ENCODE data around the gene SLC22A23.

SLC22A23 gene

DNA sequence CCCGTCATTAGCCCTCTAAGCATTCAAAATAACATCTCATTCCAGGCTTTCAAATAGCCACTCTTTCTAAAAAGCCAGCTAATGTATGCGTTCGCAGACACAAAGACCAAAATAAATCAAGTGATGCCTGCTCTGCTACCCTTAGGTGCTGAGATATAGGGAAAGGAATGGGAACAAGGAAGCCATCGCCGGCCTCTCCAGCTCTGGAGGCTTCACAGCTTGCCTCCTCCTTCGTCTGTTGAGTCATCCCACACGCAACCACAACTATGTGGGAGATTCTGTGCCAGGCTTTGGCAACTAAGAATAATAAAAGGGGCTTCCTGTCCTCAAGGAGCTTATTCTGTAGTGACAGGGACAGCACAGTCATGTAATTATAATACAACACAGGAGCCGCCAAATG is 27.3 kb upstream of the SLC22A23 start:
- no peak for DNase-seq (ENCODE audit: low read depth, low spot score)

DNA sequence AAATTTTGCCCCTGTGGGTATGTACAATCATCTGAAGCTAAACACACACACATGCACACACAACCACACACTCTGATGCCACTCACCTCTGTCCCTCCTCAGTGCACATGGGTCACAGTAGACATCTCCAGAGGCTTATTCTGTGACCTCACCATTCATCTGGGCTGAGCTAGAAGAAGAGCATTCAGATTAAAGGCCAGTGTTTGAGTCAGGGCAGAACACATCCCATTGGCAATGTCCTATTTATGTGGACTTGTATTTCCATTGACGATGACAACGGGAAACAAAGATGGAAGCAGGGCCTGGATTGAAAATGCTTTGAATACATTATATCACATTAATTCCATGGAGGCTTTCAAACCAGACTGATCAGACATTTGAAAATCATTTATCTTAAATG is 26.8 kb upstream of the SLC22A23 start:
- peaks cover 4% of the 10 kb centered on the region for H3K27me3 ChIP-seq (ENCODE audit: insufficient read depth, insufficient read length)
- TF ChIP-seq YY1 (IDR thresholded peaks at IDR 0.05; ENCODE audit: insufficient read depth, insufficient read length), result no peak
- no peak for TF ChIP-seq ZNF274 (IDR thresholded peaks at IDR 0.05; ENCODE audit: low read depth, low read length)
- TF ChIP-seq SUZ12 (IDR thresholded peaks at IDR 0.05; ENCODE audit: extremely low read depth, insufficient read depth, insufficient read length), result no peak
- H3K9me3 ChIP-seq (ENCODE audit: insufficient read depth, low read length), result peaks cover 14% of the 10 kb centered on the region
- no peak for DNase-seq (ENCODE audit: low read depth, low spot score)
- H3K4me3 ChIP-seq (ENCODE audit: insufficient read length, low read depth), result no peak overlapping the region
- H3K4me1 ChIP-seq (ENCODE audit: insufficient read depth, insufficient read length), result peaks cover 4% of the 10 kb centered on the region
- no peaks in the 10 kb centered on the region for H3K36me3 ChIP-seq (ENCODE audit: insufficient read depth, insufficient read length, low read length)
- H3K9ac ChIP-seq (ENCODE audit: insufficient read length, low read depth), result no peak overlapping the region

More for the DNA sequence above, 27.3 kb upstream of the SLC22A23 start:
- Histone ChIP-seq H3K9me3 (ENCODE audit: insufficient read depth, low read length) (peaks cover 14% of the 10 kb centered on the region), H3K4me1 (ENCODE audit: insufficient read depth, insufficient read length) (peaks cover 4% of the 10 kb centered on the region), H3K27me3 (ENCODE audit: insufficient read depth, insufficient read length) (peaks cover 4% of the 10 kb centered on the region), H3K9ac (ENCODE audit: insufficient read length, low read depth) (no peak overlapping the region), H3K36me3 (ENCODE audit: insufficient read depth, insufficient read length, low read length) (no peaks in the 10 kb centered on the region), H3K4me3 (ENCODE audit: insufficient read length, low read depth) (no peak overlapping the region)
- TF ChIP-seq ZNF274 (IDR thresholded peaks at IDR 0.05; ENCODE audit: low read depth, low read length) (no peak), SUZ12 (IDR thresholded peaks at IDR 0.05; ENCODE audit: extremely low read depth, insufficient read depth, insufficient read length) (no peak), YY1 (IDR thresholded peaks at IDR 0.05; ENCODE audit: insufficient read depth, insufficient read length) (no peak)

DNA sequence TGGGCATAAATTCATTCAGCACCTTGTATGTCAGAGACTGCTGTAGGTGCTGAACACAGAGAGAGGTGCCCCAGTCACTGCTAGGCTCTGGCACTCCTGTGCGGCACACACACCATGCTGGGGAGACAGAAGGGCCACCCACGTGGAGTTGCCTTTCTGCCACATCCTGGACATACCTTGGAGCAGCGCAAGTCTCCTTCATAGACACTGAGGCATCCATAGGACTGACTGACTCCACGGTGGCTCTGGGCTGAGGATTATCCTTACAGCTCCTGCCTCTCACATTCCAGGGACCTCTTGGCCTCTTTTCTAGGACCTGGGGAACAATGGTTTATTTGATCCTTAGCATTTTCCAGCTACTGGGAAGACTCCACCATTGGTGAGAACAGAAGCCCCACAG is 26.0 kb upstream of the SLC22A23 start:
- TF ChIP-seq YY1 (IDR thresholded peaks at IDR 0.05; ENCODE audit: insufficient read depth, insufficient read length), result no peak
- TF ChIP-seq ZNF274 (IDR thresholded peaks at IDR 0.05; ENCODE audit: low read depth, low read length), result no peak
- no peak for TF ChIP-seq SUZ12 (IDR thresholded peaks at IDR 0.05; ENCODE audit: extremely low read depth, insufficient read depth, insufficient read length)

DNA sequence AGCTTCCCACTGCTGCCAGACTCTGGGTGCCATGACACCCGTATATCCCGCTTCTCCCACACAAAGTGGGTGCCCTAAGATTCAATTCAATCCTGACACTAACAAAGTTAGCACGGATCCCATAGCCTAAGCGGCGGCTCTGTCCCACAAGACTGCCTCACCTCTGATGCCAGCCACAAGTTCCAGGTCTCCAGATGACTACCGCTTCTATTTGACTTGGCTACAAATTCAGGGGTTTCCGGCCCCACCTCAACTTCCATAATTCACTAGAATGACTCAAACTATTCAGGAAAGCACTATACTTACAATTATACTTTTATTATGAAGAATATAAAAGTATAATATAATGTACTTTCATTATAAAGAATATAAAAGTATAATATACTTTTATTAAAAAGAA is 24.8 kb upstream of the SLC22A23 start:
- Histone ChIP-seq H3K27me3 (ENCODE audit: insufficient read depth, insufficient read length) (peaks cover 4% of the 10 kb centered on the region), H3K4me1 (ENCODE audit: insufficient read depth, insufficient read length) (peaks cover 4% of the 10 kb centered on the region), H3K9me3 (ENCODE audit: insufficient read depth, low read length) (peaks cover 14% of the 10 kb centered on the region), H3K4me3 (ENCODE audit: insufficient read length, low read depth) (no peak overlapping the region), H3K9ac (ENCODE audit: insufficient read length, low read depth) (no peak overlapping the region), H3K36me3 (ENCODE audit: insufficient read depth, insufficient read length, low read length) (no peaks in the 10 kb centered on the region)
- DNase-seq (ENCODE audit: low read depth, low spot score), result no peak
- TF ChIP-seq SUZ12 (IDR thresholded peaks at IDR 0.05; ENCODE audit: extremely low read depth, insufficient read depth, insufficient read length) (no peak), ZNF274 (IDR thresholded peaks at IDR 0.05; ENCODE audit: low read depth, low read length) (no peak)

More for the DNA sequence above, 26.0 kb upstream of the SLC22A23 start:
- Histone ChIP-seq H3K9ac (ENCODE audit: insufficient read length, low read depth) (no peak overlapping the region), H3K27me3 (ENCODE audit: insufficient read depth, insufficient read length) (peaks cover 4% of the 10 kb centered on the region), H3K4me1 (ENCODE audit: insufficient read depth, insufficient read length) (peaks cover 4% of the 10 kb centered on the region), H3K36me3 (ENCODE audit: insufficient read depth, insufficient read length, low read length) (no peaks in the 10 kb centered on the region), H3K4me3 (ENCODE audit: insufficient read length, low read depth) (no peak overlapping the region), H3K9me3 (ENCODE audit: insufficient read depth, low read length) (peaks cover 14% of the 10 kb centered on the region)
- DNase-seq (ENCODE audit: low read depth, low spot score), result no peak

DNA sequence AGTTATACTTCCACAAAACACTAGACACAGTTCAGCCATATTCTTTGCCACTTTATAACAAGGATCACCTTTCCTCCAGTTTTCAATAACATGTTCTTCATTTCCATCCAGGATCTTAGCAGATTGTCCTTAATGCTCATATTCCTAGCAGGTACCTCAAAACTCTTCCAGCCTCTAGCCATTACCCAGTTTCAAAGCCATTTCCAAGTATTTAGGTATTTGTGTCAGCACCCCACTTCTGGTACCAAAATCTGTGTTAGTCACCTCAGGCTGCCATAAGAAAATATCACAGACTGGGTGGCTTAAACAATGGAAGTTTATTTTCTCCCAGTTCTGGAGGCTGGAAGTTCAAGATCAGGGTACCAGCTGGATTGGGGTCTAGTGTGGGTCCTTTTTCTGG is 23.2 kb upstream of the SLC22A23 start:
- no peak for TF ChIP-seq YY1 (IDR thresholded peaks at IDR 0.05; ENCODE audit: insufficient read depth, insufficient read length)
- TF ChIP-seq ZNF274 (IDR thresholded peaks at IDR 0.05; ENCODE audit: low read depth, low read length), result no peak
- TF ChIP-seq SUZ12 (IDR thresholded peaks at IDR 0.05; ENCODE audit: extremely low read depth, insufficient read depth, insufficient read length), result no peak
- Histone ChIP-seq H3K36me3 (ENCODE audit: insufficient read depth, insufficient read length, low read length) (no peaks in the 10 kb centered on the region), H3K9me3 (ENCODE audit: insufficient read depth, low read length) (peaks cover 8% of the 10 kb centered on the region), H3K9ac (ENCODE audit: insufficient read length, low read depth) (no peak overlapping the region), H3K27me3 (ENCODE audit: insufficient read depth, insufficient read length) (peaks cover 4% of the 10 kb centered on the region), H3K4me3 (ENCODE audit: insufficient read length, low read depth) (no peak overlapping the region), H3K4me1 (ENCODE audit: insufficient read depth, insufficient read length) (peaks cover 4% of the 10 kb centered on the region)
- no peak for DNase-seq (ENCODE audit: low read depth, low spot score)

DNA sequence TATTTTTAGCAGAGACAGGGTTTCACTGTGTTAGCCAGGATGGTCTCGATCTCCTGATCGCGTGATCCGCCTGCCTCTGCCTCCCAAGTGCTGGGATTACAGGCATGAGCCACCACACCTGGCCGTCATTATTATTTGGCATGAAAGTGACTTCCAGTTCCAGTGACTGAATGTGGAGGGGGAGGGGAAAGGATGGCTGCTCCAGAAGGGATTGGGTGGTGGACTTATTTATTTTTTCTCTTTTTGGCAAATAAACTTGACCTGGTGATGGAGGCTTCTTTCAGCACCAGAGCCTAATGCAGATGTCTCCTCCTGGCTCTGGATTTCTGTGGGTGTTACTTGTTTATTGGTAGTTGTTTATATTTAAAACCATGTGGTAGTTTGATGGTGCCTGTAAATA is 16.9 kb upstream of the SLC22A23 start:
- DNase-seq (ENCODE audit: low read depth, low spot score), result no peak
- TF ChIP-seq ZNF274 (IDR thresholded peaks at IDR 0.05; ENCODE audit: low read depth, low read length), result no peak
- TF ChIP-seq YY1 (IDR thresholded peaks at IDR 0.05; ENCODE audit: insufficient read depth, insufficient read length), result no peak
- no peak for TF ChIP-seq SUZ12 (IDR thresholded peaks at IDR 0.05; ENCODE audit: extremely low read depth, insufficient read depth, insufficient read length)
- H3K4me3 ChIP-seq (ENCODE audit: insufficient read length, low read depth), result no peak overlapping the region

DNA sequence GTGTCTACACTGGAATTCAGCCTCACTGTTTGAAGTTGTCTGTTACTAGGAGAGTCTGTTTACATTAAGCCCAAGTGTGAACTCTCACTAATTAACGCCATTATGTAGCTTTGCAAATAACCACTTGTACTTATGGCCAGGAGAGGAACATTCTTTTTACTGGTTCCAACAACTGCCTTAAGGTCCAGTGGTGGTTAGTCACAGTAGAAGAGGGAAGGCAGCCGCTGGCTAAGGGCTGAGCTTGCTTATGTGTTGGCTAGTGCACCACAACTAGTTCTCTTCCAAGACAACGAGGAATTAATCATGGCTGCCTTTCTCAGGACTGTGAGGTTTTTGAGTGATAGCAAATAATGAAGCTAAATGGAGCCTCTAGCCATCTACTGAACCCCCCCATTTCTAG is 14.9 kb upstream of the SLC22A23 start:
- no peak overlapping the region for H3K4me3 ChIP-seq (ENCODE audit: insufficient read length, low read depth)
- DNase-seq (ENCODE audit: low read depth, low spot score), result no peak
- H3K4me1 ChIP-seq (ENCODE audit: insufficient read depth, insufficient read length), result no peaks in the 10 kb centered on the region
- H3K27me3 ChIP-seq (ENCODE audit: insufficient read depth, insufficient read length), result no peaks in the 10 kb centered on the region
- H3K9me3 ChIP-seq (ENCODE audit: insufficient read depth, low read length), result no peaks in the 10 kb centered on the region
- TF ChIP-seq YY1 (IDR thresholded peaks at IDR 0.05; ENCODE audit: insufficient read depth, insufficient read length) (no peak), ZNF274 (IDR thresholded peaks at IDR 0.05; ENCODE audit: low read depth, low read length) (no peak), SUZ12 (IDR thresholded peaks at IDR 0.05; ENCODE audit: extremely low read depth, insufficient read depth, insufficient read length) (no peak)
- no peak overlapping the region for H3K9ac ChIP-seq (ENCODE audit: insufficient read length, low read depth)
- no peaks in the 10 kb centered on the region for H3K36me3 ChIP-seq (ENCODE audit: insufficient read depth, insufficient read length, low read length)

More for the DNA sequence above, 16.9 kb upstream of the SLC22A23 start:
- no peaks in the 10 kb centered on the region for H3K27me3 ChIP-seq (ENCODE audit: insufficient read depth, insufficient read length)
- no peaks in the 10 kb centered on the region for H3K36me3 ChIP-seq (ENCODE audit: insufficient read depth, insufficient read length, low read length)
- H3K9ac ChIP-seq (ENCODE audit: insufficient read length, low read depth), result no peak overlapping the region
- no peaks in the 10 kb centered on the region for H3K4me1 ChIP-seq (ENCODE audit: insufficient read depth, insufficient read length)
- H3K9me3 ChIP-seq (ENCODE audit: insufficient read depth, low read length), result no peaks in the 10 kb centered on the region
